HepG2 (cell line): ENCODE measurements around the gene ALG13. TPM values are rescaled to one million over a fixed set of nuclear protein-coding genes. Genes with fewer than 3 reads are reported as not detected.

Source experiments
- ELF3 ChIP-seq: IDR thresholded peaks from 2 replicates; pipeline ENCODE4 v1.6.1; 2016; ENCODE audit warnings: missing genetic modification reagents, missing compliant biosample characterization
- FOSL1 ChIP-seq: sonication (generic); formaldehyde crosslinking; IDR thresholded peaks from 2 replicates; pipeline ENCODE4 v1.9.0; 2021; ENCODE audit warnings: missing genetic modification reagents, borderline replicate concordance
- FOXJ3 ChIP-seq: sonication (generic); formaldehyde crosslinking; IDR thresholded peaks from 2 replicates; pipeline ENCODE4 v1.4.0; 2020; ENCODE audit warnings: missing genetic modification reagents, mild to moderate bottlenecking, borderline replicate concordance
- FOXO1 ChIP-seq: sonication (generic); formaldehyde crosslinking; IDR thresholded peaks from 2 replicates; pipeline ENCODE4 v1.4.0; 2020; ENCODE audit warnings: missing genetic modification reagents
- FUBP1 ChIP-seq: sonication (generic); formaldehyde crosslinking; IDR thresholded peaks from 2 replicates; pipeline ENCODE4 v1.5.1; 2020; ENCODE audit warnings: missing genetic modification reagents, mild to moderate bottlenecking, borderline replicate concordance
- GLI4 ChIP-seq: sonication (generic); formaldehyde crosslinking; IDR thresholded peaks from 2 replicates; pipeline ENCODE4 v1.5.1; 2020; ENCODE audit warnings: missing genetic modification reagents, mild to moderate bottlenecking, moderate library complexity, borderline replicate concordance
- GMEB1 ChIP-seq: sonication (generic); formaldehyde crosslinking; IDR thresholded peaks from 2 replicates; pipeline ENCODE4 v1.5.1; 2020; ENCODE audit warnings: missing genetic modification reagents, mild to moderate bottlenecking, borderline replicate concordance
- HNF4A ChIP-seq: sonication (generic); formaldehyde crosslinking; IDR thresholded peaks from 2 replicates; pipeline ENCODE4 v1.4.0; 2020; ENCODE audit warnings: missing genetic modification reagents
- ONECUT2 ChIP-seq: sonication (generic); formaldehyde crosslinking; IDR thresholded peaks from 2 replicates; pipeline ENCODE4 v1.4.0; 2020; ENCODE audit warnings: missing genetic modification reagents
- PLSCR1 ChIP-seq: sonication (generic); formaldehyde crosslinking; IDR thresholded peaks from 2 replicates; pipeline ENCODE4 v1.5.0; 2020; ENCODE audit warnings: missing genetic modification reagents, mild to moderate bottlenecking, borderline replicate concordance
- SNAPC2 ChIP-seq: sonication (generic); formaldehyde crosslinking; IDR thresholded peaks from 2 replicates; pipeline ENCODE4 v1.8.1; 2022; ENCODE audit warnings: mild to moderate bottlenecking, missing genetic modification reagents
- SRSF4 ChIP-seq: fragments of 200-400 bp; formaldehyde crosslinking; IDR thresholded peaks from one replicate; pipeline ENCODE4 v1.6.1; 2018; ENCODE audit warnings: mild to moderate bottlenecking, low read depth, low read length, moderate library complexity; ENCODE audit not compliant: poor library complexity, severe bottlenecking
- TRIM24 ChIP-seq: sonication (generic); formaldehyde crosslinking; IDR thresholded peaks from 2 replicates; pipeline ENCODE4 v1.8.0; 2022; ENCODE audit warnings: mild to moderate bottlenecking, missing genetic modification reagents
- YY1 ChIP-seq: IDR thresholded peaks from 2 replicates; pipeline ENCODE4 v1.6.1; 2011; ENCODE audit warnings: low read length, low read depth, moderate library complexity, mild to moderate bottlenecking; ENCODE audit not compliant: insufficient read depth, insufficient replicate concordance
- ZBTB33 ChIP-seq: sonication (generic); formaldehyde crosslinking; IDR thresholded peaks from 2 replicates; pipeline ENCODE4 v1.4.0; 2020; ENCODE audit warnings: missing genetic modification reagents
- ZNF101 ChIP-seq: sonication (generic); formaldehyde crosslinking; IDR thresholded peaks from 2 replicates; pipeline ENCODE4 v1.4.0; 2020; ENCODE audit warnings: mild to moderate bottlenecking, low read depth, missing genetic modification reagents, borderline replicate concordance
- ZNF138 ChIP-seq: sonication (generic); formaldehyde crosslinking; IDR thresholded peaks from 2 replicates; pipeline ENCODE4 v1.5.0; 2020; ENCODE audit warnings: mild to moderate bottlenecking, low read depth, missing genetic modification reagents
- ZNF20 ChIP-seq: sonication (generic); formaldehyde crosslinking; IDR thresholded peaks from 2 replicates; pipeline ENCODE4 v1.4.0; 2020; ENCODE audit warnings: mild to moderate bottlenecking, moderate library complexity, missing genetic modification reagents
- ZNF33A ChIP-seq: sonication (generic); formaldehyde crosslinking; IDR thresholded peaks from 2 replicates; pipeline ENCODE4 v1.5.1; 2020; ENCODE audit warnings: missing genetic modification reagents, mild to moderate bottlenecking, moderate library complexity, borderline replicate concordance
- ZNF382 ChIP-seq: sonication (generic); formaldehyde crosslinking; IDR thresholded peaks from 2 replicates; pipeline ENCODE4 v1.5.0; 2020; ENCODE audit warnings: missing genetic modification reagents, mild to moderate bottlenecking, borderline replicate concordance
- ZNF431 ChIP-seq: sonication (generic); formaldehyde crosslinking; IDR thresholded peaks from 2 replicates; pipeline ENCODE4 v1.9.0; 2022; ENCODE audit warnings: missing genetic modification reagents, low read depth, mild to moderate bottlenecking, borderline replicate concordance
- ZNF572 ChIP-seq: sonication (generic); formaldehyde crosslinking; IDR thresholded peaks from 2 replicates; pipeline ENCODE4 v1.5.1; 2020; ENCODE audit warnings: mild to moderate bottlenecking, missing genetic modification reagents
- ZNF619 ChIP-seq: sonication (generic); formaldehyde crosslinking; IDR thresholded peaks from 2 replicates; pipeline ENCODE4 v1.4.0; 2020; ENCODE audit warnings: mild to moderate bottlenecking, missing genetic modification reagents
- polyA plus RNA-seq, 8 experiments: library from polyadenylated mRNA; depleted of rRNA in 3 of 8; stranded (reverse) in 7 of 8; unstranded in 1 of 8; fragments of >200 nt; fragmentation: Illumina TruSeq in 4 of 8; extraction: Trizol in 4 of 8; gene quantifications; 2 replicates each; pipeline versions ENCODE4 v1.2.1 to v1.2.3, GENCODE V29; 2011 to 2016; ENCODE audit warnings: low read depth in 4 of 8, missing spikeins in 1 of 8, mixed read lengths in 1 of 8; ENCODE audit not compliant: insufficient read depth in 1 of 8
- total RNA-seq, 5 experiments: library from RNA; depleted of rRNA; stranded (reverse); fragments of >200 nt; fragmentation: Illumina TruSeq; extraction: Trizol; gene quantifications; 2 replicates each; pipeline ENCODE4 v1.2.3, GENCODE V29; 2016; ENCODE audit warnings: low read depth in 1 of 5

Gene ALG13
- total and polyA plus RNA-seq, 2 of the 13 experiments (the other 11 are each of a cell fraction or from before 2014, with no cell fraction given): 31.2 to 65.5 TPM

- no peak for TF ChIP-seq HNF4A (CRISPR knock-in tag)
- TF ChIP-seq ZNF619 (CRISPR knock-in tag): no peak
- no peak for TF ChIP-seq FOSL1 (CRISPR knock-in tag)
- no peak for TF ChIP-seq ZNF33A
- peak; percentile 82 for TF ChIP-seq YY1
- TF ChIP-seq SRSF4: no peak
- TF ChIP-seq GLI4 (CRISPR knock-in tag): no peak
- TF ChIP-seq ZNF431 (CRISPR knock-in tag): no peak
- no peak for TF ChIP-seq SNAPC2 (CRISPR knock-in tag)
- no peak for TF ChIP-seq ZNF20
- TF ChIP-seq ZBTB33 (CRISPR knock-in tag): peak; percentile 46
- TF ChIP-seq ZNF101 (CRISPR knock-in tag): no peak
- no peak for TF ChIP-seq ZNF138 (CRISPR knock-in tag)
- peak; percentile 79 for TF ChIP-seq ELF3 (CRISPR knock-in tag)
- peak; percentile 76; the same call in 1 of the 2 replicates for TF ChIP-seq GMEB1 (CRISPR knock-in tag)
- no peak for TF ChIP-seq ZNF572
- TF ChIP-seq ZNF382 (CRISPR knock-in tag): no peak
- TF ChIP-seq ONECUT2 (CRISPR knock-in tag): no peak
- no peak for TF ChIP-seq FOXJ3 (CRISPR knock-in tag)
- TF ChIP-seq TRIM24 (CRISPR knock-in tag): no peak
- no peak for TF ChIP-seq PLSCR1 (CRISPR knock-in tag)
- no peak for TF ChIP-seq FUBP1 (CRISPR knock-in tag)
- 0 out of 2 replicates have a peak, but pooled peaks have one; percentile 30 for TF ChIP-seq FOXO1 (CRISPR knock-in tag)
Measured at GRCh38 chrX:111680988-111681779, at the start of gene ALG13 (continued).
